ENCODE data around the gene SLC35D1.

SLC35D1 gene

DNA sequence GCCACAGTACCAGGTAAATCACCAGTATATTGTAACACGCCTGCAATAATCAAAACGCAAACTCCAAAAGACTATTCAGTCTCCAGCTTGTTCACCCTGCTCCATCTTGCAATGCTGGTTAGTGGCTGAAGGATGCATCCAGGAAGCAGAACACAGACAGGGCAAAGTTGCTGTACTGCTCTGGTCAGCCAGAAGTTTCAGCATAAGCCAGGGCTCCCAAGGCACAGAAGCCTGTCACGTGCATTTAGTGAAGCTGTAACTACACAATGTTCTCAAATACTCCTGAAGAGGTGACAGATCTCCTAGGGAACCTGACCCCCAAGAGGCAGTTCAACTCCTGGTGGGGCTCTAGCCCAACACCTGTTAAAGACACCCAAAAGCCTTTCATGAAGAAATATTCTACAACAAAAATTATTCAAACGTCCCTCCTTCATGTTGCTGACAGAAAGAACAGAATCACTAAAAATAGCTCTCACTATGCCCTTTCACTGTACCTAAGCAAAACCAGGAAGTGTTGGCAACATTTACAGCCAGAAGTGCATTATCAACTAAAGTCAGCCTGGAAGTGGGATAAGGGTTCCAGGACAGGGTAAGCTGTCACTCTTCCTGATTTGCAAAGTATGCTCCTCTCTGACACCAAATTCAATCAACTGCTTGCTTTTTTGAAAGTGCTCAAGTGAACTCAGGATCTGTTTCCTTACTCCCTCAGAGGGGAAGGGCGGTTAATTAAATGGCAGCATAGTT, 52.1 kb downstream of the SLC35D1 start:
- no peak overlapping the region for H3K4me3 ChIP-seq (ENCODE audit: control insufficient read depth, low read depth, low read length)
- no peak for DNase-seq (ENCODE audit: low read depth)
- TF ChIP-seq, protein P1, sequence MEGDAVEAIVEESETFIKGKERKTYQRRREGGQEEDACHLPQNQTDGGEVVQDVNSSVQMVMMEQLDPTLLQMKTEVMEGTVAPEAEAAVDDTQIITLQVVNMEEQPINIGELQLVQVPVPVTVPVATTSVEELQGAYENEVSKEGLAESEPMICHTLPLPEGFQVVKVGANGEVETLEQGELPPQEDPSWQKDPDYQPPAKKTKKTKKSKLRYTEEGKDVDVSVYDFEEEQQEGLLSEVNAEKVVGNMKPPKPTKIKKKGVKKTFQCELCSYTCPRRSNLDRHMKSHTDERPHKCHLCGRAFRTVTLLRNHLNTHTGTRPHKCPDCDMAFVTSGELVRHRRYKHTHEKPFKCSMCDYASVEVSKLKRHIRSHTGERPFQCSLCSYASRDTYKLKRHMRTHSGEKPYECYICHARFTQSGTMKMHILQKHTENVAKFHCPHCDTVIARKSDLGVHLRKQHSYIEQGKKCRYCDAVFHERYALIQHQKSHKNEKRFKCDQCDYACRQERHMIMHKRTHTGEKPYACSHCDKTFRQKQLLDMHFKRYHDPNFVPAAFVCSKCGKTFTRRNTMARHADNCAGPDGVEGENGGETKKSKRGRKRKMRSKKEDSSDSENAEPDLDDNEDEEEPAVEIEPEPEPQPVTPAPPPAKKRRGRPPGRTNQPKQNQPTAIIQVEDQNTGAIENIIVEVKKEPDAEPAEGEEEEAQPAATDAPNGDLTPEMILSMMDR (IDR thresholded peaks at IDR 0.05; ENCODE audit: control insufficient read depth, insufficient read depth, low read depth, low read length, missing control alignments): no peak

DNA sequence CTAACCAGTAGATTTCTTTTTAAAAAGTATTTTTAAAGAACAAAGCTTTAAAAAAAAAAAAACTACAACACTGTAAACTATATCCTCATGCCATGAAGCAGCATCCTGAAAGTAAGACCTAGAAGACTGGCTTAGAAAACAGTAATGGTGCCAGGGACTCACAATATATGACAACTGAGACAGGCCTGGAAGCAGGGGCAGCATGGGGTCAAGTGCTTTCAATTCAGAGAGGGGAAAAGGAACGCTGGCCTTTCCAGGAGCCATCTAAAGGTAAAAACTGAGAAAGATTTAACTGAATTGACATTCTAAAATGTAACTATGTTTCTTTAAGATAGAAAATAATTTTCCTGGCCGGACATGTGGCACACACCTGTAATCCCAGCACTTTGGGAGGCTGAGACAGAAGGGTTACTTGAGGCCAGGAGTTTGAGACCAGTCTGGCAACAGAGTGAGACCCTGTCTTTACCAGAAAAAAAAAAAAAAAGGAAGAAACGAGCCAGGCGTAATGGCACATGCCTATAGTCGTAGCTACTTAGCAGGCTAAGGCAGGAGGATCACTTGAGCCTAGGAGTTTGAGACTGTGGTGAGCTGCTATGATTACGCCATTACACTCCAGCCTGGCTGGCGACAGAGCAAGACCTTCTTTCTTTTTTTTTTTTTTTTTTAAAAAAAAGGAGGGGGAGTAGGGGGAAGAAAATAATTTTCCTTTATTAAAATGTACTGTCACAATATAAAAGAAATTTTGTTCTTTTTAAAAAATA, 54.1 kb downstream of the SLC35D1 start:
- no peak overlapping the region for H3K4me3 ChIP-seq (ENCODE audit: control insufficient read depth, low read depth, low read length)
- no peak for DNase-seq (ENCODE audit: low read depth)
- TF ChIP-seq, protein P1 (IDR thresholded peaks at IDR 0.05; ENCODE audit: control insufficient read depth, insufficient read depth, low read depth, low read length, missing control alignments): no peak

DNA sequence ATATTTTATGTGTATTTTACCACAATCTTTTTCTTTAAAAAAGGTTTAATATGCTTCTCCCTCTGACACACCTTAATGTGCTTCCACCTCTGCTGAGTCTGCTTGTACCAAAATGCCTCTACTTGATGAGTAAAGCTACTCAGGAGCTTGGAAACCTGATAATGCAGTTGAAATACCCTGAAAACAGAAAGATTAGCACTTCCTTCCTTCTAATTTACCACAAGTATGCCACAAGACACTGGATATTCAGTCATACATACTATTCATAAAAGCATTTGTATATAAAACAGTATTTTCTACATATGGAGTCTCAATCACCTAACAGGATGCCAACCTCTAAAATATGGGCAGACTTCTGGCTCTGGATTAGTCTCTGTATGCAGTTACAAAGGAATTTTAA, 55.0 kb downstream of the SLC35D1 start:
- DNase-seq (ENCODE audit: low read depth): no peak
- H3K4me3 ChIP-seq (ENCODE audit: control insufficient read depth, low read depth, low read length): no peak overlapping the region
- TF ChIP-seq, protein P1 (IDR thresholded peaks at IDR 0.05; ENCODE audit: control insufficient read depth, insufficient read depth, low read depth, low read length, missing control alignments): no peak

DNA sequence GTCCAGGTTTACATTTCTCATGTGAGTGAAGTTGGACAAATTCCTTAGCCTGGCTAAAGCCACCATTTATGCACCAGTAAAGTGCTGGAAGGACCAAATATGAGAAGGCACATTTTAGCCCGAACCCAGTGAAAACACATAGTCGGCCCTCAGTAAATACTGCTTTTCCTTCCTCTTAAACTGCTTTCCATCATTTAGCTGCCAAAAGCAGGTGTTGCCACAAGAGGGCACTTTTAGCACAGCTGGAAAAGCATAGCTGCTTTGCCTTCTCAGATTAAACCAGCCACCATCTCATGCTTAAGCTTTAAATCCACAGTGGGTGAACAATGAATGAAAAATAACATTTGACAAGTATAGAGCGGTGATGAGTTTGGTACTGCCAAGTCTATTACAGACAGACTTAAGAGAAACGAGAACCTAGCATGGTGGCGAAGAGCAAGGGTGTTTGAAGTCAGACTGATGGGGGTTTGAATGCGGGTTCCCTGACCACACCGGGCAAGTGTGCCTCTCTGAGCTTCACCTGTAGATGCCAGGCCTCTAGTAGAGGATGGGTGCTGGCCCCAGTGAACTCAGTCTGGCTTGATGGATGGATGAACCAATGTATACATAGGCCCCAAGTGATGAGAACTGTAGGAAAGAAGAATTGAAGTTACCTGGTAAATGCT, 57.8 kb downstream of the SLC35D1 start:
- TF ChIP-seq, protein P1 (IDR thresholded peaks at IDR 0.05; ENCODE audit: control insufficient read depth, insufficient read depth, low read depth, low read length, missing control alignments): peak; percentile 93
- no peak overlapping the region for H3K4me3 ChIP-seq (ENCODE audit: control insufficient read depth, low read depth, low read length)
- peak; percentile 39 for DNase-seq (ENCODE audit: low read depth)

DNA sequence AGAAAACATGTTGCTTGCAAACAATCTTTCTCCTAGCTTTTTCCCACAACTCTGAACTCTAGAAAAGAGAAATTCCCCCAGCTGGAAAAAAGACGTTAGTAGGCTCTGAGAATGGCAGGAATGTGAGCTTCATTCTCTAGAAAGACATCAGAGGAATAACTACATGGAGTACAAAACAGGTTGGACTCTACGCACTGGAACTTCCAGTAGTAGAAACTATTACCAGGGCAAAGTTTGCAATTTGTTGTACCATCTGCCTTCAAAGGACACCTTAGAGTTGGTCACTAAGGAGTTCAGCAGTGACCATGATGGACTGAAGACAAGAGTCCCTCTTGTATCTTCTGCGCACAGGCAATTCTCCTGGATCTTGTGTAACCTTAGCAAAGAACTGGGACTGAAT, 60.9 kb downstream of the SLC35D1 start:
- DNase-seq (ENCODE audit: low read depth): no peak
- TF ChIP-seq, protein P1 (IDR thresholded peaks at IDR 0.05; ENCODE audit: control insufficient read depth, insufficient read depth, low read depth, low read length, missing control alignments): no peak
- H3K4me3 ChIP-seq (ENCODE audit: control insufficient read depth, low read depth, low read length): no peak overlapping the region

DNA sequence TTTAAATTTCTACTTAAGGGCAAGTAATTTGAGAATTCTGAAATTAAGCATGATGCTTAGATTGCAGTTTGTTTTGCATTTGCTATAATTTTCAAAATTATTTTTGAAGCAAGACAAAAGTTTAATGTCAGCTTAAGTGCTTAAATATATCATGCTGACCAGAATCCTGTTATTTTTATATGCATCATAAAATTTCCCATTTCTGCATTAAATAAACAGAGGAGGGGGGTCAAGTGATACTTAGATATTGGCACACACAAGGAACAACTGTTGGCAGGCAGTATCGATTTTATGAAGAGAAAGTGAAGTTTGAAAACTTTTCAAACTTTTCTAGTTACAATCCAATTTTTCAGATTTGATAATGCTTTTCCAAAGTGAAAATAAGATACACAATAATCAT, 68.1 kb downstream of the SLC35D1 start:
- TF ChIP-seq, protein P1 (IDR thresholded peaks at IDR 0.05; ENCODE audit: control insufficient read depth, insufficient read depth, low read depth, low read length, missing control alignments): no peak
- no peak overlapping the region for H3K4me3 ChIP-seq (ENCODE audit: control insufficient read depth, low read depth, low read length)
- DNase-seq (ENCODE audit: low read depth): no peak

Data from AG09309 (cell line).